WI38 (cell line): ENCODE results near the gene RTCB.

Experiments
- H3K4me3 ChIP-seq: 2 replicates; pipeline ENCODE4 v1.5.1; 2011; ENCODE audit warnings: low read depth, mild to moderate bottlenecking, control low read depth, low read length
- TF ChIP-seq, protein P1 (sequence below): IDR thresholded peaks from 2 replicates; pipeline ENCODE4 v1.5.1; 2012; ENCODE audit warnings: low read depth, mild to moderate bottlenecking, control low read depth, low read length

RTCB gene

DNA sequence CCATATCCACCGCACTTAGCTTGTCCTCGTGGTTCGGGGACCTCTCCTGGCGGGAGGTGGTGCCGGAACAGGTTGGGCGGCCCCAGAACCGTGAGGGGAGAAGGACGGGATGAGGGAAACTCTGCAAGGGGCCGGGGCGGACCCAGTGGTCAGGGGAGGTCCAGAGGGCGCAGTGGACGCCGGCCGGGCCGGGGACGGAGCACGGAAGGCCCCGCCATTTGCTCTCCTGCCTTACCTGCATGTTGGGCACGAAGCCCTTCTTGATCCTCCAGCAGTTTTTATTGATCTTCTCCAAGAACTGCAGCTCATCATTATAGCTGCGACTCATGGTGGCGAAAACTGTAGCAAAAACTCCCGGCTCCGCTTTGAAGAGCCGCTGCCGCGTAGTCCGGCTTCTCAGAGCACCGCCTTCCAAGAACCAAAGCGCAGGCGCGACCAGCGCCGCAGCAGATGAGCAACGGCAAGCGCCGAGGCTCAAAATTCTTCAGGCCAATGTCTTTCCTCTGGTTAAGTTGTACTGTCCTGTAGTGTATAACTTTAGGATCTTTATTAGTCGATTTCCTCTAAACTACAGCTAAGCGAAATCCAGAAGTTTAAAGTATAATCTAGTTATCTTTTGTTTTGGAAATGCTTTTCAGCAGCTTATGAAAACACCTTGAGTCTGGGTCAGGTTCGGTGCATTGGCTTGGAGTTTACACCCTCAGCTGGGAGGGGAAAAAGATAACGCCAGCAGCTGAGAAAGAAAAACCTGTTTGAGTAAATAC, at the start of gene RTCB:
TSS of gene RTCB (minus strand) at position 419 of the 764 bp plus-strand sequence. CDS start at position 328, 91 bp downstream.
- peak within 1 kb of the TSS; percentile 74 for H3K4me3 ChIP-seq
- TF ChIP-seq, protein P1, sequence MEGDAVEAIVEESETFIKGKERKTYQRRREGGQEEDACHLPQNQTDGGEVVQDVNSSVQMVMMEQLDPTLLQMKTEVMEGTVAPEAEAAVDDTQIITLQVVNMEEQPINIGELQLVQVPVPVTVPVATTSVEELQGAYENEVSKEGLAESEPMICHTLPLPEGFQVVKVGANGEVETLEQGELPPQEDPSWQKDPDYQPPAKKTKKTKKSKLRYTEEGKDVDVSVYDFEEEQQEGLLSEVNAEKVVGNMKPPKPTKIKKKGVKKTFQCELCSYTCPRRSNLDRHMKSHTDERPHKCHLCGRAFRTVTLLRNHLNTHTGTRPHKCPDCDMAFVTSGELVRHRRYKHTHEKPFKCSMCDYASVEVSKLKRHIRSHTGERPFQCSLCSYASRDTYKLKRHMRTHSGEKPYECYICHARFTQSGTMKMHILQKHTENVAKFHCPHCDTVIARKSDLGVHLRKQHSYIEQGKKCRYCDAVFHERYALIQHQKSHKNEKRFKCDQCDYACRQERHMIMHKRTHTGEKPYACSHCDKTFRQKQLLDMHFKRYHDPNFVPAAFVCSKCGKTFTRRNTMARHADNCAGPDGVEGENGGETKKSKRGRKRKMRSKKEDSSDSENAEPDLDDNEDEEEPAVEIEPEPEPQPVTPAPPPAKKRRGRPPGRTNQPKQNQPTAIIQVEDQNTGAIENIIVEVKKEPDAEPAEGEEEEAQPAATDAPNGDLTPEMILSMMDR: no peak

DNA sequence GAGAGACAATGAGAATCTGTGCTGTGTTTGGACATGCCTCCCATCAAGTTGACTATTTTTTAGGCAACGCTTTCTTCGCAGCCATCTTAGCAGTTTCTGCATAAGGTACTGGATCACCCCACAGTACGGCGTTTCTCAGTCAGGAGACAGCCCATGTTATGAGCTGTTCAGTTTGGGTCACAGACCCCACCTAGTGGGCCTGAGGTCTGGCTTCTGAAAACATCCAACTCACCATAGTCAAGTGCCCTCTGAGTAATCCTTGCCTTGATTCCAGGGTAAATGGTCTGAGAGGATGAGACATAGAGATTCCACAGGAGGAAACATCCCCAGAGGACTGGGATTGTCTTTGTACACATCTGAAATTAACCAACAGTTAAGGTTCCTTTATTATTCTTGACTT, 45.0 kb upstream of the RTCB start:
- H3K4me3 ChIP-seq: no peak overlapping the region
- TF ChIP-seq, protein P1: no peak

DNA sequence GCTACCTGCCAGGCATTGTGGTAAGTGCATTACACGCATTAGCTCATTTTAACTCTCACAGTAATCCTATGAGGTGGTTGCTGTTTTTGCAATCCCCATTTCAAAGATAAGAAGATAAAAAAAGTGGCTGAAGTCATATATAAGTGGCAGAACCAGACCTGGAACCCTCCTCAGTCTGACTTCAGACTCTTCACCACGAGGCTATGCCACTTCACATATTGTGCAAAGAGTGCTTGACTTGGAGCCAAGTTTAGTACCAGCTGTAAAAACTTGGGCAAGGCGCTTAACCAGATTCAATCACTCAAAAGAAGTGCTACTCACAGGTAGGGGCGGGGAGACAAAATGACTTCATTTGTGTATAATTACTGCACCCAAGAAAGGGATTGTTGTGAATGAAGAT, 36.9 kb upstream of the RTCB start:
- H3K4me3 ChIP-seq: no peak overlapping the region
- TF ChIP-seq, protein P1: no peak

DNA sequence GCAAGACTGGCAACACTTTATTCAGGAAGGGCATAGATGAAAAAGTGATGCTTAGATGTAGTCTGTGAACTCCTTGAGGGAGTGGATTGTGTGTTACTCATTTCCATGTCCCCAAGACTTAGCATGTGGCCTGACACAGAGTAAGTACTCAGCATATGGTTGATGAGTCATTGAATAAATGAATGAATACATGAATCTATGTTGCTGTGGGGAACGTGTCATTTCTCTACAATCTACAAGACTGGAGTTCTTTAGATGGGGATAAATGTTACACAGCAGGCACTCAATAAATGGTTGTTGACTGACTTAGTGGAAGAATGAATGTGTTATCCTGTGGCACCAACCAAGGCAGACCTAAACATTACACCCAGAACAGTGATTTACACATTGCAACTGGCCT, 34.3 kb upstream of the RTCB start:
- TF ChIP-seq, protein P1: no peak
- H3K4me3 ChIP-seq: no peak overlapping the region

DNA sequence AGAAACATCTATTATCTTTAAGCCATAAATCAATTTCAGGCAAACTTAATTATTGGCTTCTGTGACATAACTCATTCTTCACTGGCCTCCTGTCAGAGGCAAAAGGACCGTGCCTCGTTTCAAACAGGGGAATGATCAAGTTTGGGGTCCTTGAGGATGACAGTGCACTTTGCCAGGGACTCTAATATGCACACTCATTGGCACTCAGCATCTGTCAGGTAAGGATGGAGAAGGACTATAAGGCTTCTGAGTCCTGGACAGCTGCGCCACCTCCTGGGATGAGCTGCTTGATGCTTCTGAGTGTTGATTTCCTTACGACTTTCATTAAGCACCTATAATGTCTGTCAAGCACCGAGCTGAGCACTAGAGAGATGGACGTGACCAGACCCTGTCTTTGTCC, 32.0 kb upstream of the RTCB start:
- no peak overlapping the region for H3K4me3 ChIP-seq
- TF ChIP-seq, protein P1: no peak

DNA sequence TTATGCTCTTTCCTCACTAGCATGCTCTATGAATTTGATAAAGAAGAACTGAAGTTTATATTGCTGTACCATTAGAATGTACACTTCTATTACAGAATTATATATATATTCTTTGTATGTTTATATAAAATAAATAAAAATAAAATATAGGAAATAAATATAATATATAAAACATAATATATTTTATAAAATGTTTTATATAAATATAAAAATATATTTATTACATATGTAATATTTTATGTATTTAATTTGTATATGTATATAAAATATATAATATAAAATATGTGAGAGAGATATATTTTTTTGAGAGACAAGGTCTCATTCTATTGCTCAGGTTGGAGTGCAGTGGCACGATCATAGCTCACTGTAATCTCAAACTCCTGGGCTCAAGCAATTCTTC, 18.3 kb upstream of the RTCB start:
- H3K4me3 ChIP-seq: no peak overlapping the region
- TF ChIP-seq, protein P1: no peak

DNA sequence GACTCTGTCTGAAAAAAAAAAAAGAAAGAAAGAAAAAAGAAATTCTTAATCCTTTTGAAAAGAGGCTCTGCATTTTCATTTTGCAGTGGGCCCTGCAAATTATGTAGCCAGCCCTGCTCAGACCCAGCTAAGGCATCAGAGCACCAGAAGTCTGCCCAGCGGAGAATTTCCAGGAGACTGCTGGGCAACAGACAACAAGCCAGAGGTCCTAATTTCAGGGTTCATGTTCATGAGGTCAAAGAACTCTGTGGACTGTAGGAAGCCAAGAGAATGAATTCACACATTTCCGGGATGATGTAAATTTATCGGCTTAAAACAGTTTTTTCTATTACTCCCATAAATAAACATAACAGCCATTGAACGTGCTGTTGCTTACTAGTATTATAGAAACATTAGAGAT, 14.8 kb upstream of the RTCB start:
- TF ChIP-seq, protein P1: no peak
- H3K4me3 ChIP-seq: no peak overlapping the region
